BE2C (cell line): ENCODE results near the gene RPN1.
"Not testable (repeated sequence)": the region's sequence is repeated elsewhere in the genome, so short reads cannot be mapped to it uniquely, and the experiment has no call there.

Experiments used
- DNase-seq: peaks from one replicate; pipeline ENCODE4 v3.0.0-alpha.2; 2020
- H3K27me3 ChIP-seq: fragments of 250-450 bp; sonication (Bioruptor Pico); 2 replicates; pipeline ENCODE4 v1.5.1; 2020; ENCODE audit warnings: mild to moderate bottlenecking
- H3K36me3 ChIP-seq: fragments of 250-450 bp; sonication (Bioruptor Pico); 2 replicates; pipeline ENCODE4 v1.5.1; 2020; ENCODE audit warnings: mild to moderate bottlenecking
- H3K4me1 ChIP-seq: fragments of 250-450 bp; sonication (Bioruptor Pico); 2 replicates; pipeline ENCODE4 v1.5.1; 2020
- H3K4me3 ChIP-seq: 2 replicates; pipeline ENCODE4 v1.5.1; 2011; ENCODE audit warnings: low read depth, low read length
- H3K9me3 ChIP-seq: fragments of 250-450 bp; sonication (Bioruptor Pico); 2 replicates; pipeline ENCODE4 v1.5.1; 2020
- TF ChIP-seq, protein P1 (sequence below): IDR thresholded peaks from 2 replicates; pipeline ENCODE4 v1.5.1; 2012; ENCODE audit warnings: mild to moderate bottlenecking, low read depth, low read length

RPN1 gene

GRCh38 chr3:128588147-128588546 is 62.5 kb downstream of the RPN1 start:
- Histone ChIP-seq H3K9me3 (no peaks in the 10 kb centered on the region), H3K36me3 (no peaks in the 10 kb centered on the region), H3K4me1 (peaks cover 18% of the 10 kb centered on the region), H3K27me3 (no peaks in the 10 kb centered on the region), H3K4me3 (no peak overlapping the region)
- no peak for DNase-seq
- TF ChIP-seq, protein P1, sequence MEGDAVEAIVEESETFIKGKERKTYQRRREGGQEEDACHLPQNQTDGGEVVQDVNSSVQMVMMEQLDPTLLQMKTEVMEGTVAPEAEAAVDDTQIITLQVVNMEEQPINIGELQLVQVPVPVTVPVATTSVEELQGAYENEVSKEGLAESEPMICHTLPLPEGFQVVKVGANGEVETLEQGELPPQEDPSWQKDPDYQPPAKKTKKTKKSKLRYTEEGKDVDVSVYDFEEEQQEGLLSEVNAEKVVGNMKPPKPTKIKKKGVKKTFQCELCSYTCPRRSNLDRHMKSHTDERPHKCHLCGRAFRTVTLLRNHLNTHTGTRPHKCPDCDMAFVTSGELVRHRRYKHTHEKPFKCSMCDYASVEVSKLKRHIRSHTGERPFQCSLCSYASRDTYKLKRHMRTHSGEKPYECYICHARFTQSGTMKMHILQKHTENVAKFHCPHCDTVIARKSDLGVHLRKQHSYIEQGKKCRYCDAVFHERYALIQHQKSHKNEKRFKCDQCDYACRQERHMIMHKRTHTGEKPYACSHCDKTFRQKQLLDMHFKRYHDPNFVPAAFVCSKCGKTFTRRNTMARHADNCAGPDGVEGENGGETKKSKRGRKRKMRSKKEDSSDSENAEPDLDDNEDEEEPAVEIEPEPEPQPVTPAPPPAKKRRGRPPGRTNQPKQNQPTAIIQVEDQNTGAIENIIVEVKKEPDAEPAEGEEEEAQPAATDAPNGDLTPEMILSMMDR, result no peak

- Histone ChIP-seq H3K9me3 (no peaks in the 10 kb centered on the region), H3K4me3 (no peak overlapping the region), H3K27me3 (no peaks in the 10 kb centered on the region), H3K36me3 (no peaks in the 10 kb centered on the region), H3K4me1 (peaks cover 18% of the 10 kb centered on the region)
- TF ChIP-seq, protein P1, result no peak
- no peak for DNase-seq
Measured at GRCh38 chr3:128587391-128587790, 63.2 kb downstream of the RPN1 start.

DNA sequence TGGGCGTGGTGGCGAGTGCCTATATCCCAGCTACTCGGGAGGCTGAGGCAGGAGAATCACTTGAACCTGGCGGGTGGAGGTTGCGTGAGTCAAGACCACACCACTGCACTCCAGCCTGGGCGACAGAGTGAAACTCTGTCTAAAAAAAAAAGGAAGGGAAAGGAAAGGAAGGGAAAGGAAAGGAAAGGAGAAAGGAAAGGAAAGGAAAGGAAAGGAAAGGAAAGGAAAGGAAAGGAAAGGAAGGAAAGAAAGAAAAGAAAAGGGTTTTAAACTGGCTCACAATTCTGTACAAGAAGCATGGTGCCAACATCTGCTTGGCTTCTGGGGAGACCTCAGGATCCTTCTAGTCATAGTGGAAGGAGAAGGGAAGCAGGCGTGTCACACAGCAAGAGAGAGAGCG is 63.7 kb downstream of the RPN1 start:
- not testable (repeated sequence) for DNase-seq, H3K27me3 ChIP-seq, H3K36me3 ChIP-seq, H3K9me3 ChIP-seq, H3K4me3 ChIP-seq
- H3K4me1 ChIP-seq, result peaks cover 18% of the 10 kb centered on the region

GRCh38 chr3:128586391-128586790 is 64.2 kb downstream of the RPN1 start:
- DNase-seq, H3K27me3 ChIP-seq, H3K9me3 ChIP-seq, H3K4me3 ChIP-seq, H3K36me3 ChIP-seq: not testable (repeated sequence)
- H3K4me1 ChIP-seq, result peaks cover 18% of the 10 kb centered on the region

DNA sequence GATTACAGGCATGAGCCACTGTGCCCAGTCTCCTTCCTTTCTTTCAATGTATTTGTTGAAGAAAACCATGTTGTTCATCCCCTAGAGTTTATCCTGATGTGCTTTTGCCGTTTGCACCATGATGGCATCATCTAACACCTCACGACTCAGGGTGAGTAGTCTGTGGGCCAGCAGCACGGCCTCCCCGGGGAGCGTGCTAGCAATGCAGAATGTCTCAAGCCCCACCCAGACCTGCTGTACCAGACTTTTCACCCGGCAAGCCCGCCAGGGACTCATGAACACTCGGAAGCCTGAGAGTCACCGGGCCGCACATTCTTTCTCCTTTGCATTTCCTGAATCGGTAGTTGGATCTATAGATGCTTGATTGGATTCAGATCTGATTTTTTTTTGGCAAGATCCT is 64.6 kb downstream of the RPN1 start:
- no peaks in the 10 kb centered on the region for H3K36me3 ChIP-seq
- peaks cover 18% of the 10 kb centered on the region for H3K4me1 ChIP-seq
- no peak for DNase-seq
- H3K27me3 ChIP-seq, result no peaks in the 10 kb centered on the region
- TF ChIP-seq, protein P1, result no peak
- no peaks in the 10 kb centered on the region for H3K9me3 ChIP-seq
- H3K4me3 ChIP-seq, result no peak overlapping the region

DNA sequence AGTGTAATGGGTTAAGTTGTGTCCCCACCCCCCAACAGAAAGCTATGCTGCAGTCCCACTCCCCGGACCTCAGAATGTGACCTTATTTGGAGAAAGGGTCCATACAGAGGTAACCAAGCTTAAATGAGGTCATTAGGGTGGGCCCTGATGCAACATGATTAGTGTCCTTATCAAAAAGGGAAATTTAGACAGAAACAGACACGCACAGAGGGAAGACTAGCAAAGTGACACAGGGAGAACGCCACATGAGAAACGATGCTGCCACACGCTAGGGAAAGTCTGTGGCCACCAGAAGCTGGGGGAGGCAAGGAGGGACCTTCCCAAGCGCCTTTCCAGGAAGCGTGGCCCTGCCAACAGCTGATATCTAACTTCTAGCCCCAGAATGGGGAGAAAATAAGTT is 65.4 kb downstream of the RPN1 start:
- Histone ChIP-seq H3K4me1 (peaks cover 18% of the 10 kb centered on the region), H3K27me3 (no peaks in the 10 kb centered on the region), H3K9me3 (no peaks in the 10 kb centered on the region; the same call in 1 of the 2 replicates), H3K36me3 (no peaks in the 10 kb centered on the region), H3K4me3 (no peak overlapping the region)
- DNase-seq, result peak; percentile 31
- TF ChIP-seq, protein P1, result no peak

DNA sequence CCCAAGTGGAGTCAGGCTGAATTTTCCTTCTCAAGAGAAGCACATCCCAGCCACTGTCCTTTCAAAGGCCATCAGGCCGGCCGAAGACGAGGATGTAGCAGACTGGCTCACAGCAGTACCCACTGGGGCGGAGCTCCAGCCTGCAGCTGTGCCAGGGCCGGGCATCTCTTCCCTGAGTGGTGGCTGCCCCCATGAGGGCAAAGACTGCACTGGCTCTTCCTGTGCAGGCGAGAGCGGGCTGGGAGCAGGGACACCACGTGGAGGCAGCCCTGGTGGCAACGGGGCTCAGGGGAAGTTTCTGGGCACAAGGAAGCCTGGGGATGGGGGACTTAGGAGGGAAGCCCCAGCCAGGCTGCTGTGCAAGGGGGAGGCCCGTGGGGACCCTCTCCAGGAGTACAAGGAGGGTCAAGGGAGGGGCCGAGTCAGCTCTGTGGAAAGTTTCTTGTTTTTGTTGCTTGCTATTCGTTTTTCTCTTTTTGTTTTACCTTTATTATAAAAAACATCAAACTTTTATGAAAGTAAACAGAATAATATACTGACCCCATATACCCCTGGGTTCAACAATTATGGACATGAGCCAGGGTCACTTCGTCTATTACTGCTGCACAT is 66.1 kb downstream of the RPN1 start:
- no peaks in the 10 kb centered on the region for H3K36me3 ChIP-seq
- peak; percentile 94 for DNase-seq
- H3K27me3 ChIP-seq, result no peaks in the 10 kb centered on the region
- H3K4me1 ChIP-seq, result peaks cover 18% of the 10 kb centered on the region
- TF ChIP-seq, protein P1, result peak; percentile 92
- no peak overlapping the region for H3K4me3 ChIP-seq
- no peaks in the 10 kb centered on the region; the same call in 1 of the 2 replicates for H3K9me3 ChIP-seq
